WTC11 (cell line): Measurements from ENCODE around the gene TRAPPC3. TPM values are rescaled to one million over a fixed set of nuclear protein-coding genes. Genes with fewer than 3 reads are reported as not detected.

Experiments
- ATAC-seq: fragments of 200-7000 bp; cut with Tn5 transposase; 2 replicates; pipeline ENCODE4 v1.10.0; 2021; ENCODE audit warnings: mild to moderate bottlenecking, moderate library complexity
- CTCF ChIA-PET: fragments of 300-600 bp; sonication (Branson Sonifier 250); formaldehyde crosslinking; loops from one replicate; lab custom pipeline; 2021; ENCODE audit warnings: antibody characterized with exemption; lab: Charles Lee
- POLR2A ChIA-PET: fragments of 350-600 bp; sonication (Branson Sonifier 250); formaldehyde crosslinking; loops from one replicate; lab custom pipeline; 2021; ENCODE audit warnings: antibody characterized with exemption; lab: Charles Lee
- DNase-seq: peaks from one replicate; pipeline ENCODE4 v3.0.0; 2021; ENCODE audit warnings: low spot score
- H3K27ac Mint-ChIP-seq: 2 replicates; pipeline ENCODE4 v1.8.0; 2021; ENCODE audit warnings: mixed read lengths
- H3K27me3 Mint-ChIP-seq: 2 replicates; pipeline ENCODE4 v1.8.0; 2021; ENCODE audit warnings: low read depth, mild to moderate bottlenecking, moderate library complexity, mixed read lengths
- H3K36me3 Mint-ChIP-seq: 2 replicates; pipeline ENCODE4 v1.8.0; 2021; ENCODE audit warnings: mixed read lengths
- H3K4me1 Mint-ChIP-seq: 2 replicates; pipeline ENCODE4 v1.8.0; 2022; ENCODE audit warnings: mixed read lengths
- H3K4me3 Mint-ChIP-seq: 2 replicates; pipeline ENCODE4 v1.8.0; 2021; ENCODE audit warnings: mild to moderate bottlenecking, moderate library complexity, mixed read lengths
- H3K9me3 Mint-ChIP-seq: 2 replicates; pipeline ENCODE4 v1.8.0; 2021; ENCODE audit warnings: mixed read lengths
- ETV6 ChIP-seq: sonication (generic); formaldehyde crosslinking; IDR thresholded peaks from 2 replicates; pipeline ENCODE4 v1.8.1; 2022; ENCODE audit warnings: mild to moderate bottlenecking, missing genetic modification reagents
- MYBL2 ChIP-seq: sonication (generic); formaldehyde crosslinking; IDR thresholded peaks from 2 replicates; pipeline ENCODE4 v1.8.1; 2023; ENCODE audit warnings: mild to moderate bottlenecking, moderate library complexity, missing genetic modification reagents
- NR3C1 ChIP-seq: sonication (generic); formaldehyde crosslinking; conservative IDR thresholded peaks from 2 replicates; pipeline ENCODE4 v1.8.1; 2023; ENCODE audit warnings: low read depth, mild to moderate bottlenecking, missing genetic modification reagents
- PRRX2 ChIP-seq: fragments of 250-450 bp; sonication (Bioruptor Pico); IDR thresholded peaks from 2 replicates; pipeline ENCODE4 v1.8.0; 2021; ENCODE audit warnings: mild to moderate bottlenecking
- TEAD4 ChIP-seq: sonication (generic); formaldehyde crosslinking; IDR thresholded peaks from 2 replicates; pipeline ENCODE4 v1.8.0; 2022; ENCODE audit warnings: mild to moderate bottlenecking, missing genetic modification reagents
- ZBTB21 ChIP-seq: sonication (generic); formaldehyde crosslinking; IDR thresholded peaks from 2 replicates; pipeline ENCODE4 v1.8.1; 2023; ENCODE audit warnings: mild to moderate bottlenecking, missing genetic modification reagents, borderline replicate concordance
- ZNF121 ChIP-seq: sonication (generic); formaldehyde crosslinking; IDR thresholded peaks from 2 replicates; pipeline ENCODE4 v1.8.0; 2023; ENCODE audit warnings: missing genetic modification reagents
- ZNF138 ChIP-seq: sonication (generic); formaldehyde crosslinking; conservative IDR thresholded peaks from 2 replicates; pipeline ENCODE4 v1.8.1; 2022; ENCODE audit warnings: mild to moderate bottlenecking, moderate library complexity, missing genetic modification reagents
- ZNF671 ChIP-seq: fragments of 250-450 bp; sonication (Bioruptor Pico); IDR thresholded peaks from 2 replicates; pipeline ENCODE4 v1.8.0; 2021; ENCODE audit warnings: mild to moderate bottlenecking
- total RNA-seq: library from RNA; stranded (reverse); gene quantifications from 3 replicates; pipeline ENCODE4 v1.2.3, GENCODE V29; 2021
- TF ChIP-seq, protein P1 (sequence below): sonication (generic); formaldehyde crosslinking; IDR thresholded peaks from 2 replicates; pipeline ENCODE4 v1.8.1; 2022; ENCODE audit warnings: low read depth, mild to moderate bottlenecking, moderate library complexity, missing genetic modification reagents, borderline replicate concordance
- TF ChIP-seq, protein P2 (sequence below): fragments of 250-450 bp; sonication (Bioruptor Pico); IDR thresholded peaks from 2 replicates; pipeline ENCODE4 v2.1.2; 2022; ENCODE audit warnings: mild to moderate bottlenecking, moderate library complexity
- TF ChIP-seq, protein P3 (sequence below): fragments of 250-450 bp; sonication (Bioruptor Pico); IDR thresholded peaks from 2 replicates; pipeline ENCODE4 v1.9.0; 2021; ENCODE audit warnings: mild to moderate bottlenecking, borderline replicate concordance
- TF ChIP-seq, protein P4 (sequence below): sonication (generic); formaldehyde crosslinking; IDR thresholded peaks from 2 replicates; pipeline ENCODE4 v1.8.0; 2023; ENCODE audit warnings: mild to moderate bottlenecking, missing genetic modification reagents
- TF ChIP-seq, protein P5 (sequence below): sonication (generic); formaldehyde crosslinking; IDR thresholded peaks from 2 replicates; pipeline ENCODE4 v1.8.1; 2023; ENCODE audit warnings: mild to moderate bottlenecking, missing genetic modification reagents
- TF ChIP-seq, protein P6 (sequence below): sonication (generic); formaldehyde crosslinking; IDR thresholded peaks from 2 replicates; pipeline ENCODE4 v1.8.0; 2022; ENCODE audit warnings: mild to moderate bottlenecking, missing genetic modification reagents
- TF ChIP-seq, protein P7 (sequence below): fragments of 250-450 bp; sonication (Bioruptor Pico); IDR thresholded peaks from 2 replicates; pipeline ENCODE4 v1.9.0; 2021; ENCODE audit warnings: moderate library complexity, mild to moderate bottlenecking, inconsistent platforms, borderline replicate concordance
- TF ChIP-seq, protein P8 (sequence below): sonication (generic); formaldehyde crosslinking; IDR thresholded peaks from 2 replicates; pipeline ENCODE4 v1.8.1; 2023; ENCODE audit warnings: mild to moderate bottlenecking, moderate library complexity, missing genetic modification reagents

The TRAPPC3 gene
- total RNA-seq, 1 experiment from 2014 or later: 48.9 TPM

DNA sequence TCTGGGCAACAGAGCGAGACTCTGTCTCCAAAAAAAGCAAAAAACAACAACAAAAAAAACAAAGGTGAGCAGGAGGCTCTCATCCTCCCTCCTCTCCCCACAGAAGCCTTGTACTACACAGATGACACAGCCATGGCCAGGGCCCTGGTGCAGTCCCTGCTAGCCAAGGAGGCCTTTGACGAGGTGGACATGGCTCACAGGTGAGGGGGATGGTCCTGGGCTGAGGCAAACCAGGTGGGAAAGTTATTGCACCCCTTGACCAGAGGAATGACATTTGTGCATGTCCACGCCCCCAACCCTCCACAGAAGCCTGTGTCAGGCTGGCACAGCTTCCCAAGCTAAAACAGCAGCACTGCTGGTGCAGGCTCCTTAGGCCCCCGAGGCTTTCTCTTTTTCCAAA lies 58.1 kb downstream of the TRAPPC3 start (continued):
- TF ChIP-seq, protein P1, sequence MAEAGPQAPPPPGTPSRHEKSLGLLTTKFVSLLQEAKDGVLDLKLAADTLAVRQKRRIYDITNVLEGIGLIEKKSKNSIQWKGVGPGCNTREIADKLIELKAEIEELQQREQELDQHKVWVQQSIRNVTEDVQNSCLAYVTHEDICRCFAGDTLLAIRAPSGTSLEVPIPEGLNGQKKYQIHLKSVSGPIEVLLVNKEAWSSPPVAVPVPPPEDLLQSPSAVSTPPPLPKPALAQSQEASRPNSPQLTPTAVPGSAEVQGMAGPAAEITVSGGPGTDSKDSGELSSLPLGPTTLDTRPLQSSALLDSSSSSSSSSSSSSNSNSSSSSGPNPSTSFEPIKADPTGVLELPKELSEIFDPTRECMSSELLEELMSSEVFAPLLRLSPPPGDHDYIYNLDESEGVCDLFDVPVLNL: no peak
- no peak for TF ChIP-seq PRRX2
- TF ChIP-seq MYBL2 (CRISPR knock-in tag): no peak
- no peak for TF ChIP-seq TEAD4
- TF ChIP-seq, protein P2, sequence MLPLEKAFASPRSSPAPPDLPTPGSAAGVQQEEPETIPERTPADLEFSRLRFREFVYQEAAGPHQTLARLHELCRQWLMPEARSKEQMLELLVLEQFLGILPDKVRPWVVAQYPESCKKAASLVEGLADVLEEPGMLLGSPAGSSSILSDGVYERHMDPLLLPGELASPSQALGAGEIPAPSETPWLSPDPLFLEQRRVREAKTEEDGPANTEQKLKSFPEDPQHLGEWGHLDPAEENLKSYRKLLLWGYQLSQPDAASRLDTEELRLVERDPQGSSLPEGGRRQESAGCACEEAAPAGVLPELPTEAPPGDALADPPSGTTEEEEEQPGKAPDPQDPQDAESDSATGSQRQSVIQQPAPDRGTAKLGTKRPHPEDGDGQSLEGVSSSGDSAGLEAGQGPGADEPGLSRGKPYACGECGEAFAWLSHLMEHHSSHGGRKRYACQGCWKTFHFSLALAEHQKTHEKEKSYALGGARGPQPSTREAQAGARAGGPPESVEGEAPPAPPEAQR: no peak
- TF ChIP-seq ETV6: no peak
- no peak for TF ChIP-seq ZNF138 (CRISPR knock-in tag)
- TF ChIP-seq ZBTB21 (CRISPR knock-in tag): no peak
- no peak for TF ChIP-seq ZNF121 (CRISPR knock-in tag)
- TF ChIP-seq, protein P3, sequence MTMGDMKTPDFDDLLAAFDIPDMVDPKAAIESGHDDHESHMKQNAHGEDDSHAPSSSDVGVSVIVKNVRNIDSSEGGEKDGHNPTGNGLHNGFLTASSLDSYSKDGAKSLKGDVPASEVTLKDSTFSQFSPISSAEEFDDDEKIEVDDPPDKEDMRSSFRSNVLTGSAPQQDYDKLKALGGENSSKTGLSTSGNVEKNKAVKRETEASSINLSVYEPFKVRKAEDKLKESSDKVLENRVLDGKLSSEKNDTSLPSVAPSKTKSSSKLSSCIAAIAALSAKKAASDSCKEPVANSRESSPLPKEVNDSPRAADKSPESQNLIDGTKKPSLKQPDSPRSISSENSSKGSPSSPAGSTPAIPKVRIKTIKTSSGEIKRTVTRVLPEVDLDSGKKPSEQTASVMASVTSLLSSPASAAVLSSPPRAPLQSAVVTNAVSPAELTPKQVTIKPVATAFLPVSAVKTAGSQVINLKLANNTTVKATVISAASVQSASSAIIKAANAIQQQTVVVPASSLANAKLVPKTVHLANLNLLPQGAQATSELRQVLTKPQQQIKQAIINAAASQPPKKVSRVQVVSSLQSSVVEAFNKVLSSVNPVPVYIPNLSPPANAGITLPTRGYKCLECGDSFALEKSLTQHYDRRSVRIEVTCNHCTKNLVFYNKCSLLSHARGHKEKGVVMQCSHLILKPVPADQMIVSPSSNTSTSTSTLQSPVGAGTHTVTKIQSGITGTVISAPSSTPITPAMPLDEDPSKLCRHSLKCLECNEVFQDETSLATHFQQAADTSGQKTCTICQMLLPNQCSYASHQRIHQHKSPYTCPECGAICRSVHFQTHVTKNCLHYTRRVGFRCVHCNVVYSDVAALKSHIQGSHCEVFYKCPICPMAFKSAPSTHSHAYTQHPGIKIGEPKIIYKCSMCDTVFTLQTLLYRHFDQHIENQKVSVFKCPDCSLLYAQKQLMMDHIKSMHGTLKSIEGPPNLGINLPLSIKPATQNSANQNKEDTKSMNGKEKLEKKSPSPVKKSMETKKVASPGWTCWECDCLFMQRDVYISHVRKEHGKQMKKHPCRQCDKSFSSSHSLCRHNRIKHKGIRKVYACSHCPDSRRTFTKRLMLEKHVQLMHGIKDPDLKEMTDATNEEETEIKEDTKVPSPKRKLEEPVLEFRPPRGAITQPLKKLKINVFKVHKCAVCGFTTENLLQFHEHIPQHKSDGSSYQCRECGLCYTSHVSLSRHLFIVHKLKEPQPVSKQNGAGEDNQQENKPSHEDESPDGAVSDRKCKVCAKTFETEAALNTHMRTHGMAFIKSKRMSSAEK (CRISPR knock-in tag): no peak
- TF ChIP-seq ZNF671 (CRISPR knock-in tag): no peak

DNA sequence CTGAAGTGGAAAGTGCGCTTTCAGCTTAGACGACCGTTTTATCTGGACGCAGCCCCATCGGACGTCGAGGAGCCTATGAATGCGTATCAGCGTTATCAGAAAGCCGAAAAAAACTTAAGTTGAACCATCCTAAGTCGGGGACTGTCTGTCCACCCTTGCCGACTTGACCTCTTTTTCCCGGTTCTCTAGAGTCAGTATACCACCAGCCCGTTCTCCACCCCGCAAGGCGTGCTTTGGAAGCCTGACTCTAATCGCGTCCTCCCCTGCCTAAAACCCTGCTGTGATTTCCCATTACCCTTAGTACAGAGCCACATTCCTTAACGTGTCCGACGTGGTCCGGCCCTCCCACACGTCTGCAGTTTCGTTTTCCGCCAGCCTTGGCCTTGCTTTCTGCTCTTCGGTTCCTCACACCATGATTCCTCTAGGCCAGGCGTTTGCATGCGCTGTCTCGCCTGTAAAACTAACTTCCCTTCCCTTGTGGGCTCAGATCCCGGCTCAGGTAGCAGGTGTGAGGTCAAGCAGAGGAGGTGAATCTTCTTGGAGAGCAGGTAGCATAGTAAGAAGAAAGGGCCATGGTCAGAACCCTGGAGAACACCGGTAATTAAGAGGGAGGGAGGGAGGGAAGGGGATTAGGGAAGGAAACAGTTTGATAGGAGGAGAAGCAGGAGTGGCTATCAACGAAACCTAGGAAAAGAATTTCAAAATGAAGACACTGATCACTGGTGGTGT lies 59.7 kb downstream of the TRAPPC3 start:
- DNase-seq (peak; percentile 27), ATAC-seq (peak; percentile 10)
- POLR2A ChIA-PET: no interaction called here
- peak overlapping the region; percentile 91 for H3K4me3 Mint-ChIP-seq
- CTCF ChIA-PET: interaction anchor here (0.8 kb wide), 1 partner anchor 29 kb away, joined by 3 read pairs; no protein-coding TSS in a partner anchor
- peaks cover 26% of the 10 kb centered on the region for H3K36me3 Mint-ChIP-seq
- no peaks in the 10 kb centered on the region for H3K9me3 Mint-ChIP-seq
- H3K4me1 Mint-ChIP-seq: peaks cover 13% of the 10 kb centered on the region
- H3K27me3 Mint-ChIP-seq: peaks cover 2% of the 10 kb centered on the region
- H3K27ac Mint-ChIP-seq: peak overlapping the region; percentile 92
- TF ChIP-seq, protein P4, sequence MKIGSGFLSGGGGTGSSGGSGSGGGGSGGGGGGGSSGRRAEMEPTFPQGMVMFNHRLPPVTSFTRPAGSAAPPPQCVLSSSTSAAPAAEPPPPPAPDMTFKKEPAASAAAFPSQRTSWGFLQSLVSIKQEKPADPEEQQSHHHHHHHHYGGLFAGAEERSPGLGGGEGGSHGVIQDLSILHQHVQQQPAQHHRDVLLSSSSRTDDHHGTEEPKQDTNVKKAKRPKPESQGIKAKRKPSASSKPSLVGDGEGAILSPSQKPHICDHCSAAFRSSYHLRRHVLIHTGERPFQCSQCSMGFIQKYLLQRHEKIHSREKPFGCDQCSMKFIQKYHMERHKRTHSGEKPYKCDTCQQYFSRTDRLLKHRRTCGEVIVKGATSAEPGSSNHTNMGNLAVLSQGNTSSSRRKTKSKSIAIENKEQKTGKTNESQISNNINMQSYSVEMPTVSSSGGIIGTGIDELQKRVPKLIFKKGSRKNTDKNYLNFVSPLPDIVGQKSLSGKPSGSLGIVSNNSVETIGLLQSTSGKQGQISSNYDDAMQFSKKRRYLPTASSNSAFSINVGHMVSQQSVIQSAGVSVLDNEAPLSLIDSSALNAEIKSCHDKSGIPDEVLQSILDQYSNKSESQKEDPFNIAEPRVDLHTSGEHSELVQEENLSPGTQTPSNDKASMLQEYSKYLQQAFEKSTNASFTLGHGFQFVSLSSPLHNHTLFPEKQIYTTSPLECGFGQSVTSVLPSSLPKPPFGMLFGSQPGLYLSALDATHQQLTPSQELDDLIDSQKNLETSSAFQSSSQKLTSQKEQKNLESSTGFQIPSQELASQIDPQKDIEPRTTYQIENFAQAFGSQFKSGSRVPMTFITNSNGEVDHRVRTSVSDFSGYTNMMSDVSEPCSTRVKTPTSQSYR: no peak
- TF ChIP-seq MYBL2 (CRISPR knock-in tag) (no peak), ZNF671 (CRISPR knock-in tag) (no peak), NR3C1 (no peak), TEAD4 (no peak)
- TF ChIP-seq, protein P5, sequence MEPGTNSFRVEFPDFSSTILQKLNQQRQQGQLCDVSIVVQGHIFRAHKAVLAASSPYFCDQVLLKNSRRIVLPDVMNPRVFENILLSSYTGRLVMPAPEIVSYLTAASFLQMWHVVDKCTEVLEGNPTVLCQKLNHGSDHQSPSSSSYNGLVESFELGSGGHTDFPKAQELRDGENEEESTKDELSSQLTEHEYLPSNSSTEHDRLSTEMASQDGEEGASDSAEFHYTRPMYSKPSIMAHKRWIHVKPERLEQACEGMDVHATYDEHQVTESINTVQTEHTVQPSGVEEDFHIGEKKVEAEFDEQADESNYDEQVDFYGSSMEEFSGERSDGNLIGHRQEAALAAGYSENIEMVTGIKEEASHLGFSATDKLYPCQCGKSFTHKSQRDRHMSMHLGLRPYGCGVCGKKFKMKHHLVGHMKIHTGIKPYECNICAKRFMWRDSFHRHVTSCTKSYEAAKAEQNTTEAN: no peak
- TF ChIP-seq, protein P6, sequence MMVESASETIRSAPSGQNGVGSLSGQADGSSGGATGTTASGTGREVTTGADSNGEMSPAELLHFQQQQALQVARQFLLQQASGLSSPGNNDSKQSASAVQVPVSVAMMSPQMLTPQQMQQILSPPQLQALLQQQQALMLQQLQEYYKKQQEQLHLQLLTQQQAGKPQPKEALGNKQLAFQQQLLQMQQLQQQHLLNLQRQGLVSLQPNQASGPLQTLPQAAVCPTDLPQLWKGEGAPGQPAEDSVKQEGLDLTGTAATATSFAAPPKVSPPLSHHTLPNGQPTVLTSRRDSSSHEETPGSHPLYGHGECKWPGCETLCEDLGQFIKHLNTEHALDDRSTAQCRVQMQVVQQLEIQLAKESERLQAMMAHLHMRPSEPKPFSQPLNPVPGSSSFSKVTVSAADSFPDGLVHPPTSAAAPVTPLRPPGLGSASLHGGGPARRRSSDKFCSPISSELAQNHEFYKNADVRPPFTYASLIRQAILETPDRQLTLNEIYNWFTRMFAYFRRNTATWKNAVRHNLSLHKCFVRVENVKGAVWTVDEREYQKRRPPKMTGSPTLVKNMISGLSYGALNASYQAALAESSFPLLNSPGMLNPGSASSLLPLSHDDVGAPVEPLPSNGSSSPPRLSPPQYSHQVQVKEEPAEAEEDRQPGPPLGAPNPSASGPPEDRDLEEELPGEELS (CRISPR knock-in tag): no peak
- TF ChIP-seq, protein P2: no peak
- TF ChIP-seq, protein P7, sequence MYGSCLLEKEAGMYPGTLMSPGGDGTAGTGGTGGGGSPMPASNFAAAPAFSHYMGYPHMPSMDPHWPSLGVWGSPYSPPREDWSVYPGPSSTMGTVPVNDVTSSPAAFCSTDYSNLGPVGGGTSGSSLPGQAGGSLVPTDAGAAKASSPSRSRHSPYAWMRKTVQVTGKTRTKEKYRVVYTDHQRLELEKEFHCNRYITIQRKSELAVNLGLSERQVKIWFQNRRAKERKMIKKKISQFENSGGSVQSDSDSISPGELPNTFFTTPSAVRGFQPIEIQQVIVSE (CRISPR knock-in tag): no peak
- TF ChIP-seq, protein P8, sequence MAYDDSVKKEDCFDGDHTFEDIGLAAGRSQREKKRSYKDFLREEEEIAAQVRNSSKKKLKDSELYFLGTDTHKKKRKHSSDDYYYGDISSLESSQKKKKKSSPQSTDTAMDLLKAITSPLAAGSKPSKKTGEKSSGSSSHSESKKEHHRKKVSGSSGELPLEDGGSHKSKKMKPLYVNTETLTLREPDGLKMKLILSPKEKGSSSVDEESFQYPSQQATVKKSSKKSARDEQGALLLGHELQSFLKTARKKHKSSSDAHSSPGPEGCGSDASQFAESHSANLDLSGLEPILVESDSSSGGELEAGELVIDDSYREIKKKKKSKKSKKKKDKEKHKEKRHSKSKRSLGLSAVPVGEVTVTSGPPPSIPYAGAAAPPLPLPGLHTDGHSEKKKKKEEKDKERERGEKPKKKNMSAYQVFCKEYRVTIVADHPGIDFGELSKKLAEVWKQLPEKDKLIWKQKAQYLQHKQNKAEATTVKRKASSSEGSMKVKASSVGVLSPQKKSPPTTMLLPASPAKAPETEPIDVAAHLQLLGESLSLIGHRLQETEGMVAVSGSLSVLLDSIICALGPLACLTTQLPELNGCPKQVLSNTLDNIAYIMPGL (CRISPR knock-in tag): no peak
